IMR-90 (cell line): ENCODE data around the gene COL7A1. TPM values are rescaled to one million over a fixed set of nuclear protein-coding genes. Genes with fewer than 3 reads are reported as not detected.

ENCODE experiments used
- ATAC-seq: fragments of 200-7000 bp; cut with Tn5 transposase; 2 replicates; pipeline ENCODE4 v1.9.1; 2020; ENCODE audit warnings: low read depth, mild to moderate bottlenecking, moderate library complexity
- BruUV-seq: library from RNA; stranded (reverse); fragments of 400-500 nt; replicated peaks from 2 replicates; lab custom pipeline; 2021; lab: Mats Ljungman, UMichigan
- CTCF ChIA-PET: fragments of 300-600 bp; formaldehyde crosslinking; extraction: SDS; loops from one replicate; lab custom pipeline; 2021; ENCODE audit warnings: antibody characterized with exemption; lab: Yijun Ruan, JAX
- POLR2A ChIA-PET: fragments of 300-600 bp; sonication (Branson Sonifier 250); formaldehyde crosslinking; loops from one replicate; lab custom pipeline; 2022; ENCODE audit warnings: antibody characterized with exemption; ENCODE audit not compliant: unreplicated experiment; lab: Charles Lee
- DNase-seq: peaks from one replicate; pipeline ENCODE4 v3.0.0; 2013
- H2AFZ ChIP-seq: replicated peaks from 2 replicates; pipeline ENCODE3; 2013; ENCODE audit warnings: low read length, mild to moderate bottlenecking; ENCODE audit not compliant: poor library complexity
- H2AK5ac ChIP-seq: 2 replicates; pipeline ENCODE4 v1.6.1; 2013; ENCODE audit warnings: low read depth, low read length, inconsistent platforms
- H2AK9ac ChIP-seq: replicated peaks from 2 replicates; pipeline ENCODE3; 2013; ENCODE audit warnings: mild to moderate bottlenecking, low read depth, low read length, moderate library complexity; ENCODE audit not compliant: poor library complexity
- H2BK120ac ChIP-seq: 2 replicates; pipeline ENCODE4 v1.6.1; 2013; ENCODE audit warnings: low read depth, low read length, inconsistent platforms
- H2BK15ac ChIP-seq: 3 replicates; pipeline ENCODE4 v1.6.1; 2013; ENCODE audit warnings: low read depth, low read length, inconsistent platforms
- H2BK20ac ChIP-seq: 2 replicates; pipeline ENCODE4 v1.6.1; 2013; ENCODE audit warnings: low read depth, mild to moderate bottlenecking, inconsistent platforms, low read length, moderate library complexity
- H2BK5ac ChIP-seq: 2 replicates; pipeline ENCODE4 v1.6.1; 2013; ENCODE audit warnings: mild to moderate bottlenecking, low read depth, low read length, inconsistent platforms; ENCODE audit not compliant: poor library complexity, severe bottlenecking
- H3K14ac ChIP-seq: replicated peaks from 2 replicates; pipeline ENCODE4 v1.6.1; 2013; ENCODE audit warnings: low read depth, low read length, inconsistent platforms
- H3K18ac ChIP-seq: 2 replicates; pipeline ENCODE4 v1.6.1; 2013; ENCODE audit warnings: low read depth, low read length, control low read depth
- H3K23ac ChIP-seq: 2 replicates; pipeline ENCODE4 v1.6.1; 2013; ENCODE audit warnings: low read depth, low read length, inconsistent platforms
- H3K27ac ChIP-seq: 2 replicates; pipeline ENCODE4 v1.5.1; 2013; ENCODE audit warnings: mild to moderate bottlenecking, control low read depth, low read length; ENCODE audit not compliant: insufficient read depth
- H3K27me3 ChIP-seq: 2 replicates; pipeline ENCODE4 v1.6.1; 2013; ENCODE audit warnings: low read length; ENCODE audit not compliant: control insufficient read depth, insufficient read depth
- H3K36me3 ChIP-seq: 2 replicates; pipeline ENCODE4 v1.6.1; 2013; ENCODE audit warnings: low read length, mixed read lengths; ENCODE audit not compliant: control insufficient read depth, insufficient read depth
- H3K4ac ChIP-seq: 2 replicates; pipeline ENCODE4 v1.6.1; 2013; ENCODE audit warnings: low read depth, low read length, inconsistent platforms
- H3K4me1 ChIP-seq: 2 replicates; pipeline ENCODE4 v1.6.1; 2013; ENCODE audit warnings: low read length, mixed read lengths; ENCODE audit not compliant: control insufficient read depth, insufficient read depth
- H3K4me2 ChIP-seq: 2 replicates; pipeline ENCODE4 v1.6.1; 2013; ENCODE audit warnings: low read depth, mild to moderate bottlenecking, control low read depth, low read length, moderate library complexity
- H3K4me3 ChIP-seq: 2 replicates; pipeline ENCODE4 v1.5.1; 2013; ENCODE audit warnings: low read depth, mild to moderate bottlenecking, control low read depth, low read length, moderate library complexity; ENCODE audit not compliant: insufficient read depth
- H3K56ac ChIP-seq: 2 replicates; pipeline ENCODE4 v1.6.1; 2013; ENCODE audit warnings: low read length, inconsistent platforms; ENCODE audit not compliant: insufficient read depth; ENCODE audit errors: extremely low read depth
- H3K79me1 ChIP-seq, 2 experiments: 2 replicates each; pipeline ENCODE4 v1.6.1; 2013; ENCODE audit warnings: low read length in 2 of 2, inconsistent platforms in 1 of 2, low read depth in 1 of 2
- H3K9ac ChIP-seq: 2 replicates; pipeline ENCODE4 v1.6.1; 2013; ENCODE audit warnings: low read depth, low read length, control low read depth
- H3K9me1 ChIP-seq: 2 replicates; pipeline ENCODE4 v1.6.1; 2013; ENCODE audit warnings: low read length, inconsistent platforms; ENCODE audit not compliant: insufficient read depth
- H3K9me3 ChIP-seq: 2 replicates; pipeline ENCODE4 v1.6.1; 2013; ENCODE audit warnings: low read length; ENCODE audit not compliant: control insufficient read depth, insufficient read depth
- H4K20me1 ChIP-seq: 2 replicates; pipeline ENCODE4 v1.6.1; 2013; ENCODE audit warnings: low read length, inconsistent platforms; ENCODE audit not compliant: insufficient read depth
- H4K5ac ChIP-seq: 2 replicates; pipeline ENCODE4 v1.6.1; 2013; ENCODE audit warnings: mild to moderate bottlenecking, low read depth, low read length, control low read depth
- H4K8ac ChIP-seq, 2 experiments: 2 replicates each; pipeline ENCODE4 v1.6.1; 2013; ENCODE audit warnings: low read depth in 2 of 2, low read length in 2 of 2, control low read depth in 1 of 2, inconsistent platforms in 1 of 2
- H4K91ac ChIP-seq: 2 replicates; pipeline ENCODE4 v1.6.1; 2013; ENCODE audit warnings: low read depth, low read length, inconsistent platforms; ENCODE audit not compliant: insufficient read depth
- MAFK ChIP-seq: IDR thresholded peaks from 2 replicates; pipeline ENCODE4 v1.6.1; 2012; ENCODE audit warnings: low read depth, low read length, improper control_type of control experiment
- RFX5 ChIP-seq: IDR thresholded peaks from 2 replicates; pipeline ENCODE4 v1.8.0; 2012; ENCODE audit warnings: low read depth, mild to moderate bottlenecking, low read length, moderate library complexity
- SMC3 ChIP-seq: fragments of 150-350 bp; IDR thresholded peaks from 2 replicates; pipeline ENCODE4 v1.6.1; 2016; ENCODE audit warnings: low read depth, mild to moderate bottlenecking, antibody characterized with exemption, low read length, moderate library complexity
- WGBS, 2 experiments: methylation state at CpG; one replicate each; pipeline versions ENCODE4 v1.1.5 to v1.1.7; 2013; ENCODE audit warnings: missing lambda C conversion rate in 2 of 2; ENCODE audit not compliant: insufficient read length in 1 of 2; ENCODE audit errors: extremely low coverage in 2 of 2; 5-methylcytosine and 5-hydroxymethylcytosine counted together
- dilution Hi-C: fragments of 300-500 bp; cut with HindIII; formaldehyde crosslinking; loops from one replicate; pipeline ENCODE4 v1.14.3; 2018; ENCODE audit warnings: low sequenced_read_pairs; ENCODE audit not compliant: unreplicated experiment
- in situ Hi-C: fragments of 300-500 bp; cut with MboI; formaldehyde crosslinking; loops from 3 replicates; pipeline ENCODE4 v1.14.3; 2019; ENCODE audit warnings: low sequenced_read_pairs, inconsistent platforms, mixed read lengths
- intact Hi-C: fragments of 100-400 bp; cut with micrococcal nuclease; formaldehyde crosslinking; loops from 2 replicates; pipeline ENCODE4 v1.10.0; 2022
- polyA plus RNA-seq, 3 experiments: library from polyadenylated mRNA; depleted of rRNA; stranded (reverse); fragments of >200 nt; gene quantifications; 2 replicates each; pipeline ENCODE4 v1.2.3, GENCODE V29; 2012; ENCODE audit warnings: low replicate concordance in 1 of 3
- total RNA-seq: library from RNA; depleted of rRNA; stranded (reverse); fragments of >200 nt; gene quantifications from 2 replicates; pipeline ENCODE4 v1.2.3, GENCODE V29; 2012

COL7A1 gene
- total and polyA plus RNA-seq, 2 of the 4 experiments (the other 2 are of a cell fraction), result 4.1 to 20.3 TPM

- Histone ChIP-seq H3K27me3 (no peaks in the 10 kb centered on the region), H2BK20ac (no peak overlapping the region), H4K20me1 (no peaks in the 10 kb centered on the region), H3K36me3 (peaks cover 5% of the 10 kb centered on the region), H3K9me3 (no peaks in the 10 kb centered on the region), H2AK5ac (no peak overlapping the region), H3K4ac (no peak overlapping the region), H3K4me1 (0 out of 2 replicates have a peak, but pooled peaks cover 2% of the 10 kb centered on the region), H3K23ac (no peak overlapping the region), H3K56ac (no peak overlapping the region), H2BK15ac (no peak overlapping the region), H3K9ac (no peak overlapping the region), H2AK9ac (no peak overlapping the region), H3K18ac (no peak overlapping the region), H2BK5ac (no peak overlapping the region), H4K91ac (no peak overlapping the region), H2AFZ (no peak overlapping the region), H3K9me1 (no peaks in the 10 kb centered on the region), H2BK120ac (no peak overlapping the region), H4K5ac (no peak overlapping the region), H4K8ac (no peak overlapping the region), H3K4me3 (no peak overlapping the region), H3K79me1 (no peaks in the 10 kb centered on the region), H3K4me2 (no peak overlapping the region), H3K27ac (no peak overlapping the region), H3K14ac (no peak overlapping the region)
- no peak for DNase-seq
- no peak for TF ChIP-seq MAFK
- TF ChIP-seq SMC3, result no peak
- no peak for TF ChIP-seq RFX5
- WGBS, 2 experiments, result 100% methylated on average over 1 of the region's 8 CpGs; no CpG with 5 or more reads in 1 of the 2 experiments
- CTCF ChIA-PET, result no interaction called here
- BruUV-seq, result no TSS peak
- intact Hi-C loops (no loop called here), dilution Hi-C loops (no loop called here), in situ Hi-C loops (no loop called here)
- POLR2A ChIA-PET, result no interaction called here
- ATAC-seq, result no peak
Observed at GRCh38 chr3:48516571-48516970, 78.6 kb downstream of the COL7A1 start.
